Mesothelial cell of epicardium (in vitro differentiated cells): ENCODE data around the gene DTL. TPM values are rescaled to one million over a fixed set of nuclear protein-coding genes. Genes with fewer than 3 reads are reported as not detected.

Experiments used
- DNase-seq, 2 experiments: peaks; one replicate each; pipeline ENCODE4 v3.0.0; 2021; ENCODE audit warnings: low spot score in 2 of 2; ENCODE audit not compliant: unreplicated experiment in 2 of 2
- H3K27ac Mint-ChIP-seq: 2 replicates; pipeline ENCODE4 v1.8.0; 2021; ENCODE audit warnings: mixed read lengths
- H3K27me3 Mint-ChIP-seq: 2 replicates; pipeline ENCODE4 v1.8.0; 2021; ENCODE audit warnings: low read depth, mixed read lengths
- H3K36me3 Mint-ChIP-seq: 2 replicates; pipeline ENCODE4 v1.8.0; 2021; ENCODE audit warnings: mixed read lengths
- H3K4me1 Mint-ChIP-seq: 2 replicates; pipeline ENCODE4 v1.8.0; 2021; ENCODE audit warnings: mixed read lengths
- H3K4me3 Mint-ChIP-seq: 2 replicates; pipeline ENCODE4 v1.8.0; 2021; ENCODE audit warnings: mild to moderate bottlenecking, moderate library complexity, mixed read lengths
- H3K9me3 Mint-ChIP-seq: 2 replicates; pipeline ENCODE4 v1.8.0; 2021; ENCODE audit warnings: mixed read lengths
- CTCF ChIP-seq: fragments of 200-600 bp; sonication (generic); IDR thresholded peaks from one replicate; pipeline ENCODE4 v1.5.0; 2021; ENCODE audit warnings: antibody characterized with exemption; ENCODE audit not compliant: unreplicated experiment
- total RNA-seq: library from RNA; stranded (reverse); gene quantifications from 3 replicates; pipeline ENCODE4 v1.2.1, GENCODE V29; 2021

The DTL gene
- total RNA-seq, 1 donor from 2014 or later, result 12.7 TPM

GRCh38 chr1:212141404-212141803 is 105.9 kb downstream of the DTL start:
- no peak for DNase-seq
- Mint-ChIP-seq H3K36me3 (no peaks in the 10 kb centered on the region), H3K27me3 (no peaks in the 10 kb centered on the region), H3K27ac (no peak overlapping the region), H3K9me3 (peaks cover 12% of the 10 kb centered on the region), H3K4me3 (no peak overlapping the region), H3K4me1 (no peaks in the 10 kb centered on the region)
- TF ChIP-seq CTCF, result no peak

GRCh38 chr1:212142883-212143530 is 107.5 kb downstream of the DTL start:
- no peak for TF ChIP-seq CTCF
- no peak overlapping the region for H3K4me3 Mint-ChIP-seq
- H3K4me1 Mint-ChIP-seq, result no peaks in the 10 kb centered on the region
- no peak overlapping the region for H3K27ac Mint-ChIP-seq
- H3K9me3 Mint-ChIP-seq, result peaks cover 7% of the 10 kb centered on the region
- no peaks in the 10 kb centered on the region for H3K27me3 Mint-ChIP-seq
- H3K36me3 Mint-ChIP-seq, result no peaks in the 10 kb centered on the region
- DNase-seq, result no peak

GRCh38 chr1:212147581-212148033 is 112.1 kb downstream of the DTL start:
- H3K4me1 Mint-ChIP-seq, result no peaks in the 10 kb centered on the region
- no peaks in the 10 kb centered on the region for H3K27me3 Mint-ChIP-seq
- H3K9me3 Mint-ChIP-seq, result peaks cover 7% of the 10 kb centered on the region
- no peak overlapping the region for H3K4me3 Mint-ChIP-seq
- H3K27ac Mint-ChIP-seq, result no peak overlapping the region
- H3K36me3 Mint-ChIP-seq, result no peaks in the 10 kb centered on the region
- TF ChIP-seq CTCF, result no peak
- no peak for DNase-seq

GRCh38 chr1:212149566-212149965 is 114.0 kb downstream of the DTL start:
- TF ChIP-seq CTCF, result no peak
- H3K4me3 Mint-ChIP-seq, result no peak overlapping the region
- no peak overlapping the region for H3K27ac Mint-ChIP-seq
- H3K36me3 Mint-ChIP-seq, result no peaks in the 10 kb centered on the region
- H3K9me3 Mint-ChIP-seq, result peaks cover 6% of the 10 kb centered on the region
- H3K4me1 Mint-ChIP-seq, result no peaks in the 10 kb centered on the region
- DNase-seq, result no peak
- H3K27me3 Mint-ChIP-seq, result no peaks in the 10 kb centered on the region

- no peaks in the 10 kb centered on the region for H3K27me3 Mint-ChIP-seq
- no peak overlapping the region for H3K4me3 Mint-ChIP-seq
- H3K36me3 Mint-ChIP-seq, result no peaks in the 10 kb centered on the region
- H3K9me3 Mint-ChIP-seq, result peaks cover 6% of the 10 kb centered on the region
- no peak for TF ChIP-seq CTCF
- no peak for DNase-seq
- H3K4me1 Mint-ChIP-seq, result peaks cover 5% of the 10 kb centered on the region
- H3K27ac Mint-ChIP-seq, result no peak overlapping the region
These were observed 116.8 kb downstream of the DTL start for GRCh38 chr1:212152308-212152693.
